ENCODE measurements around the gene MISP3. TPM values are rescaled to one million over a fixed set of nuclear protein-coding genes. Genes with fewer than 3 reads are reported as not detected.

The MISP3 gene
- polyA plus RNA-seq, 2 of the 4 experiments (the other 2 are of a cell fraction) = 1.9 to 2.3 TPM

GRCh38 chr19:14101003-14101545, 28.5 kb downstream of the MISP3 start:
- ATAC-seq = no peak
- DNase-seq (ENCODE audit: low read depth in 1 of 2, low spot score in 1 of 2) = no peak
- Histone ChIP-seq H3K9me3 (no peaks in the 10 kb centered on the region), H3K27ac (no peak overlapping the region), H3K4me2 (no peak overlapping the region), H3K4me1 (no peaks in the 10 kb centered on the region), H3K4me3 (no peak overlapping the region)
- no peak for FAIRE-seq
- TF ChIP-seq NFE2L2 (conservative IDR thresholded peaks at IDR 0.05; ENCODE audit: low read length) (no peak), NR3C1 (IDR thresholded peaks at IDR 0.05) (no peak), FOSB (CRISPR knock-in tag; IDR thresholded peaks at IDR 0.05) (no peak), HDAC2 (IDR thresholded peaks at IDR 0.05) (no peak), BCL3 (IDR thresholded peaks at IDR 0.05) (no peak), SMC3 (IDR thresholded peaks at IDR 0.05) (no peak), RAD21 (conservative IDR thresholded peaks at IDR 0.05 in 1 of 2, IDR thresholded peaks at IDR 0.05 in 1 of 2) (no peak), RARB (CRISPR knock-in tag; IDR thresholded peaks at IDR 0.05) (no peak), NPAS2 (CRISPR knock-in tag; IDR thresholded peaks at IDR 0.05; ENCODE audit: borderline replicate concordance) (no peak), RNF2 (IDR thresholded peaks at IDR 0.05; ENCODE audit: borderline replicate concordance, low read depth) (no peak), MAFK (IDR thresholded peaks at IDR 0.05; ENCODE audit: partially characterized antibody) (no peak), EHMT2 (IDR thresholded peaks at IDR 0.05; ENCODE audit: low read depth) (no peak), EHF (CRISPR knock-in tag; IDR thresholded peaks at IDR 0.05) (no peak), PHF8 (IDR thresholded peaks at IDR 0.05; ENCODE audit: borderline replicate concordance, low read depth) (no peak), RFX5 (IDR thresholded peaks at IDR 0.05) (no peak), BHLHE40 (IDR thresholded peaks at IDR 0.05; ENCODE audit: low read depth, low read length) (no peak), ESRRA (IDR thresholded peaks at IDR 0.05; ENCODE audit: borderline replicate concordance, low read length) (no peak), CBX8 (IDR thresholded peaks at IDR 0.05) (no peak)
- CTCF ChIA-PET = interaction anchor here (1.1 to 2.0 kb wide), 4 partner anchors 9 to 42 kb away, joined by 3 to 4 read pairs (median 4); partner anchors contain the start of gene ASF1B
- POLR2A ChIA-PET = no interaction called here
- 92% methylated on average over 5 of the region's 6 CpGs for WGBS (ENCODE audit: missing lambda C conversion rate)

- no peak overlapping the region for H3K4me2 ChIP-seq
- no peaks in the 10 kb centered on the region for H3K4me1 ChIP-seq
- no peak overlapping the region for H3K27ac ChIP-seq
- no peak overlapping the region for H3K4me3 ChIP-seq
- DNase-seq (ENCODE audit: low read depth in 1 of 2, low spot score in 1 of 2) (no peak), ATAC-seq (no peak), FAIRE-seq (no peak)
- no peak for TF ChIP-seq MAZ (IDR thresholded peaks at IDR 0.05; ENCODE audit: borderline replicate concordance, low read depth, low read length)
- CTCF ChIA-PET = interaction anchor here (0.8 to 2.0 kb wide), 4 partner anchors 10 to 43 kb away, joined by 3 to 4 read pairs (median 4); no protein-coding TSS in a partner anchor
- POLR2A ChIA-PET = no interaction called here
- 89% methylated on average over 8 of the region's 11 CpGs for WGBS (ENCODE audit: missing lambda C conversion rate)
- H3K9me3 ChIP-seq = no peaks in the 10 kb centered on the region
Measured at GRCh38 chr19:14102102-14102696, 29.6 kb downstream of the MISP3 start.

- no peak for TF ChIP-seq NFE2L2 (conservative IDR thresholded peaks at IDR 0.05; ENCODE audit: low read length)
- no peak for TF ChIP-seq FOXS1 (CRISPR knock-in tag; IDR thresholded peaks at IDR 0.05)
- TF ChIP-seq BHLHE40 (IDR thresholded peaks at IDR 0.05; ENCODE audit: low read depth, low read length) = no peak
- no peak for TF ChIP-seq HES2 (IDR thresholded peaks at IDR 0.05)
- no peak for FAIRE-seq
- POLR2A ChIA-PET = no interaction called here
- CTCF ChIA-PET = interaction anchor here (0.8 to 2.0 kb wide), 3 partner anchors 11 to 31 kb away, joined by 3 to 4 read pairs (median 4); no protein-coding TSS in a partner anchor
- no peaks in the 10 kb centered on the region for H3K4me1 ChIP-seq
- H3K27ac ChIP-seq = no peak overlapping the region
- 85% methylated on average over 8 of the region's 10 CpGs for WGBS (ENCODE audit: missing lambda C conversion rate)
- no peak for DNase-seq (ENCODE audit: low read depth in 1 of 2, low spot score in 1 of 2)
- ATAC-seq = no peak
- no peak overlapping the region for H3K4me2 ChIP-seq
- no peaks in the 10 kb centered on the region for H3K9me3 ChIP-seq
- H3K4me3 ChIP-seq = no peak overlapping the region
Measured at GRCh38 chr19:14102756-14103155, 30.2 kb downstream of the MISP3 start.
